ENCODE results near the gene KCTD6.

KCTD6 gene

DNA sequence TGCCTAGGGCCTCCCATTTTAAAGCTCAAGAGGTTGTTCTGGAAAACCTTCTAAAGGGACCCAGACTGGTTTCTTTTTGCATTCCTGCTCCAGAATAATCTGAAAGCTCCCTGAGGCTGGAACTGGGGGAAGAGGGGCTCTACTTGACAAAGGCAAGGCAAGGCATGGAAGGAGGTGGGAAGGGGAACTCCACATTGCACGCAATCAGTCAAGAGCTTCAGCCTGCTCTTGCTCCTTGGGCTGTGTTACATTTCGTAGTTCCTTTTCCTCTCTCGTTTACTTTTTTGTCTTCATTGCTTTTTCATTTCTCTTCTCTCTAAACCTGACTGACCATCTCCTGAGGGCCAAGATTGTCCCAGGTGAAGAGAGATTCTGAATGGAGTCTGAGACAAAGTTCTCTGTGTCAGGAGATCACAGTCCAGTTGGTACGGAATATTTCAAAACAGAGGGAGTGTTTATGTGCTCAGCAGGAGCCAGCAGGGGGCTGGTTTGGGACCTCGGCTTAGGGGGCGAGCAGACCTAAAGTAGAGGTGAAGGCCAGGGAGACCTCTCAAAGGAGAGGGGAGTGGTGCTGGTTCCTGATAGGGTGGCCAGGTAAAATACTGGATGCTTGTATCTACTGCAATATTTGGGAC, 6.0 kb upstream of the KCTD6 start:
- no peak for ATAC-seq
- DNase-seq, result no peak

DNA sequence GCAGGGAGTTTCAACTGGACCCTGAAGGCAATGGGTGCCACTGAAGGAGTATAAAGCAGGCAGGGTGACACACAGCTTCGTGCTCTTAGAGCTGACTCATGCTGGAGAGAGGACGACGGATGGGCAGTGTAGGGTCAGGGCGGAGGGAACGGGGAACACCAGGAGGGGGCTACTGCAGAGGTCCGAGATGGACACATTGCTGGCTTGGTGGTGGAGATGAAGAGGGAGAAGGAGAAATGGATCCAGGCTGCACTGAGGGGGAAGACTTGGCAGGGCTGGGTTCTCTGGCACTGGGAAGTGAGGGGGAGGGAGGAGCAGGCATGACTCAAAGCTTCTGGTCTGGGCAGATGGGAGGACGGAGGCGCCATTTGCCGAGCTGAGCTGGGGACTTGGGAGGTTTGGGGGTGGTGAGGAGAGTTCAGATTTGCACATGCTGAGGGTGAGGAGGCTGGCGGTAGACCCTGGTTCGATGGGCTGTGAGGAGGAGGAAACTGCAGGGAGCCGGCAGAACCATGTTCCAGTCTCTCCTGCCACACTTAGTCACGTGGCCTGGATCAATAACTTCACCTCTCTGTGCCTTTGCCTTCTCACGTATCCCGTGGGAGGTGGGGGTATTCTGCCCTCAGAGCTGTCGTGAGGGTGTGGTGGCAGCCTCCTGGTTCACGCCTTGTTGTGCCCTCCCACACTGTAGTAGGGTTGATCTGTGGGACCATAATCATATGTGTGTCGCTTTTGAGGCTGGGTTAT, 4.6 kb upstream of the KCTD6 start:
- ATAC-seq, result no peak
- no peak for DNase-seq

DNA sequence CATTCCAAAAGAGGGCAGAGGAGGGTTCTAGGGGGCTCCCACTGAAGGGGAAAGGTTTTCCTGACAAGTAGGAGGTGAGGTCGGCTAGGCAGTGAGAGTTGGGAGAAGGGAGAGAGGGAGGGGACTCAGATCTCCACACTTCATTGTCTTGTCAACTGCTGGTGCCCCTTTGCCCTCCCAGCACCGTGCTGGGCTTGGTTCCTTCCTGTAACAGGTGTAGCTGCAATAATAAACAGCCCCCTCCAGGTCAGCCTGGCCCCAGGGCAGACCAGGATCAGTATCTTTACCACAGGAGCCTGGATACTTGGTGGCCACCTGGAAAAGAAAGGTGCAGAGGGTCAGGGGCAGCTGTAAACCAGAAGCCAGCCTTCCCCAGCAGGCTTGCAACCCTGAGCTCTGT, 2.9 kb upstream of the KCTD6 start:
- no peak for DNase-seq
- no peak for ATAC-seq

DNA sequence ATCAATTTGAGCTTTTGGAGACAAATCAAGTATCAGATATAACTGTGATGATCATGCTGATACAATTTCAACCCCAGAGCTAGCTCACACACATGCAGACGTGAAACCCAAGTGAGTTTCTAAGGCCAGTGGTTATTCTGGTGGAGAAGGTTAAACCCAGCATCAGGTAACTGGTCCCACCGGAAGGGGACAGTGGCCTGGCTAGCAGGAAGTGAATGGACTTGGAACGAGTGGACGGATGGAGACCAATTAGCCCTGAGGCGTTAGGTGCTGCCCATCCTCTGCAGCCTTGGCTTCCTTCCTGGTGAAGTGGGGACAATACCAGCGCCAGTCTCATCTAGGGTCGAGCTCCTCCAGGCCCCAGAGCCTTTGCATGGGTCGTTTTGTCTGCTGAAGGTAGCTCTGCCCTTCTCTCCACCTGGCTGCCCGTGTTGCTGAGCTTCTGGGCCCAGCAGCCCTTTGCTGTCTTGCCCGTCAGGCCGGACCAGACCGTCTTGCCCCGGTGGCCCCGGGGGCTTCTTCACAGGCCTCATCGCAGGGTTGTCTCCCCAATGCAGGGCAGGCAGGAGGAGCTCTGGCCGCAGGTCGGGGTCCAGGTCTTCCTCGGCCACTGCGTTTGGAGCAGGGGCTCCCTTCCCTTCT, 915 bp upstream of the KCTD6 start:
- DNase-seq (peak; percentile 11), ATAC-seq (no peak)

DNA sequence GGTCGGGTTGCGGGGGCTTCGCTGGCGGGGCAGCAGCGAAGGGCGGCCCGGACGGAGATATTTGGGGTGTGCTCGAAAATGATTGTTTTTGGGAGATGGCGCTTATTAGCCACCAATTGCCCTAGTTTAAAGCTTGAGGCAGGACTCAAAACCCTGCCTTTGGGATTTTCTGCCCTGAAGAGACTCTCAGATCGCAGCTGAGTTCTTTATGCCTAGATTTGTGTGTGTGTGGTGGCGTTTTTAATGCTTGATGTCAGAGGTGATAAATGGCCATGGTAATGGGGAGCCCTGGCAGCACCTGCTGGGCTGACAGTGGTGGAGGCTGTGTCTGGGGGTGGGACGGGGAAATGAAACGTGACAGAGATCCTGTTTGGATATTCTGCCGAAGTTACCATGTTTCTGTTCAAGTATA, 604 bp downstream of the KCTD6 start:
- DNase-seq (peak; percentile 27), ATAC-seq (no peak)

DNA sequence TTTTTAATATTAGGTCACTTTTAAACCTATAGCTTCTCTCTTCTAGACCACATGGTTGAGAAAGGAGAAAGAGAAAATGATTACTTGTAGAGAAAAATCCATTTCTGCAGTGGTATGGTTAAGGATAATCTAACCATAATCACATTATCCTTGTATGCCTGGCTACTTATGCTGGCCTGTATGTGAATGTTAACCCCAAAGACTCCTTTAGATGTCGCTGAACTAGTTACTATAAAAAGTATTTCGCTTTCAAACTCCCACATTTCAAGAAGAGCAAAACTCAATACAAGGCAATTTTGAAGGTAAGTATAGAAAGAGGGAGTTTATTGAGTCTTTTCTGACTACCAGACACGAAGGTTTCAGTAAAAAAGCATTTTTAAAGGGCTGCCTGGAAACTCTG, 2.2 kb downstream of the KCTD6 start:
- no peak for ATAC-seq

DNA sequence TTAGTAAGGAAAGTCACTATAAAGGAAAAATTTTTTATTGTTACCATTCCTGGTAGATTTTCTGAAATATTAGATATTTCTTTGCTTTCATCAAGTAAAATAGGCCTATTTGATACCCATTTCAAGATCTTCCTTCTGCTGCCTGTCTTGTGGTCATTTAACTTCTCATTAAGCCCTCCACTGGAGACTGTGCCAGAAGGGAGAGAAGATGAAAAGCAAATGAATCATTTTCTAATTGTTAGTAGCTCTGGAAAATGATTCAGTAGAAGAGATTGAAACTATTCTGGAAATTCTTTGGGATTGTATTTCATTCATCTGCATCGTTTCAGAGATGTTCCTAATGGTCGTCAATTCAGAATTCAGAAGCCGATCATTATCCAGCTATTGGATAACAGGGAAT, 3.2 kb downstream of the KCTD6 start:
- DNase-seq (no peak), ATAC-seq (no peak)

More for the DNA sequence above, 2.2 kb downstream of the KCTD6 start:
- DNase-seq, result no peak

DNA sequence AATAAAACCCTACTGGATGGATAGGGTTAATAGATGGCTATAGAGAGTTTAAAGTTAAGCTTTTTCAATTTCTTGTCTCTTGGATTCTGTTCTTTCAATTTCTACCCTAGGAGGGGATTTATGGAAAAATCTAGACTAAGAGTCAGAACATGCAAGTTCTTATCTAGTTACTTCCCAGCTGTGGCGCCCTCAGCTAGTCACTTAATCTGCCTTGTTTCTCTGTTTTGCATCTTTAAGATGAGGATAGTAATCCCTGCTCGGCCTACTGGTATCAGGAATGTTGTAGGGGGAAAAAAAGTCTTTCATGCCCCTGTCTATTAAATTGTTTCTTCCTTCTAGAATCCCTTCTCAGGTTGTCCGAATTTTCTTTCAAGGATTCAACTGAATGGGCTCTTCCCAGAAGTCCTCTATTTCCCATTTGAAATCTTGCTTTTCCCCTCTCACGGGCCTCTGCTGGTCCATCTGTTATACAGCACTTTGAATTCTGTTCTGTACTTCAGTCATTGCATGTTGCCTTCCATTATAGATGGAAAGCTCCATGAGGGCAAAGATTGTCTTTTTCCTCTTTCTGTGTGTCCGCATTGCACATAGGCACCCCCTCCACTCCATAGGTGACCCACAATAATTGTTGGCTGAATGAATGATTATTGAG, 4.4 kb downstream of the KCTD6 start:
- DNase-seq (no peak), ATAC-seq (no peak)

DNA sequence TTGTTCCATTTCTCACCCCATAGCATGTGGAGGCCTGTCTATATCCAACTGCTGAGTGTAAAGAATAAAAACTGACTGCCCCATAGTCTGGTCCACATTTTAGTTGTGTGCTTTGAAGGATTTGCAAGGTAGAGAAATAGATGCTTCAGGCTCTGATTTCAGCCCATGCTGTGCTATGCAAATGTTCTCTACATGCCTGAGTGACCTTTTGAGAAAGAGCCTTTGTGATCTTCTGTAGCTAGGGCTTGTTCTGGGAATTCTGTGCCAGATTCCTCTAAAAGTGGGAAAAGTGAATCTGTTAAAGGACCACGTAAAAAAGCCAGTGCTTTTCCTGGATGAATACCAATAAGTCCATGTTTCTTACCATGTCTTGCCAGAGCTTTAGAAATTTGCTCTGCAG, 5.2 kb downstream of the KCTD6 start:
- DNase-seq (no peak), ATAC-seq (no peak)

DNA sequence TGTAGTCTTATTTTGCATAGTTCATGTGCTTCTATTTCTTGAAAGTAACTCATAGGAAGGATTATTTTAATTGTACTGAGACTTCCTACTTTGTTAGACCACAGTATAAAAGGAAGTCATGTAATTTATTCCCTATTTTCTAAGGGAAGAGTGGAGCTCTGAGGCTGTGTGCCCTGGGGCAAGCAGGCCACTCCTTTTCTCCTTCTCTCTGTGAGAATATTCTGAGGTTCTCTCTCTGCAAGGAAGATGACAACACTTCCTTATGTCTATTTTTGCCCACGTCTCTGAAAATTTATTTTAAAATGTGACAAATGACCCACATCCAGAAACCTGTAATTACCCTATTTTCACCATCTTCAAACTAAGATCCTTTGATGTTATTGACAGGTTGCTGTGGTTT, 11.0 kb downstream of the KCTD6 start:
- ATAC-seq (no peak), DNase-seq (no peak)

DNA sequence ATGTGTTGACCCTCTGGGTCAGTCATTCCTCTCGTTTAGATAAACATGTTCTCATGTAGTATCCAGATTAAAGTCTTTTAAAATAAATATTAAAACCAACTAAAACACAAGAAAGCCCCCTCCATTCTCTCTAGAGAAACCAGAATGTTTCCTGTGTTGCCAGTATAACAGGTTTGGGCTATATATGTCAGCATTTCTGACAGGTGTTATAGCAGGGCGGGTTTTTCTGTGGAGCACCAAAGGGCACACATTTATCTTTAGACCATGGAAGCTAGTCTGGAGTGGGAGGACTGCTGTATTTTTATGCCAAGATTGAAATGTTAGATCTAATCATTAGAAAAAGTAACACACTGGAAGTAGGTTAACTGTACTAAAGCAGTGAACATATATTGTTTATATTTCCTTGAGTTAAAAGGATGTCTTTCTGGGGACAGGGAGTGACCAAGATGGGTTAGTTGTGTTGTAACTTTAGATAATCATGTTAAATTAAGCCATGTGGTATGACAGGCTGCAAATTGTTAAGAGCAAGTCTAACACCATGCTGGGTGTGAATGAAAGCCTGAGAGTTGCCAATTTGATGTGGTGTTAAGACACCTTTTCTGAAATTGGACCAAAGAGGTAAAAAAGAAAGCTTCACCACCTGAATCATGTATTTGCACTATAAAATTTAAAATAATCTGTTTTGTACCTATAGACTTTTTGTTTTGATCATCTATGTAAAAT, 15.6 kb downstream of the KCTD6 start:
- ATAC-seq, result no peak
- DNase-seq, result no peak

DNA sequence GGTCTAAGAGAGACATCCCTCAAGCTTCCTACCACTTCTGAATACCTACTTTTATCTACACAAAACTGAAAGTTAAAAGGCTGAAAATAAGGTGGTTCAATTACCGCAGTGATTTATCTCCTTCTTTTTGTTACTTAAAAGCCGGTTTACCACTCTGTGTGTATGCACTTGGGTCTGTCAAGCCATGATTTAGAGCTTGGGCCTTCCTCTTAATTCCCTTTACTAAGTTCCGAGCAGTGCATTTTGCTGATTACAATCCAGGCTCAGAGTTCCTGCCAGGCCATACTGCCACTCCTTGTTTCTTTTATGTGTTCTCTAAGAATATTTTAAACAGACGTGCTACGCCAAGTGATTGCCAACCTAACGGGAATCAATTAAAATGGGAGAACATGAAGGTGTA, 16.5 kb downstream of the KCTD6 start:
- no peak for ATAC-seq
- no peak for DNase-seq

DNA sequence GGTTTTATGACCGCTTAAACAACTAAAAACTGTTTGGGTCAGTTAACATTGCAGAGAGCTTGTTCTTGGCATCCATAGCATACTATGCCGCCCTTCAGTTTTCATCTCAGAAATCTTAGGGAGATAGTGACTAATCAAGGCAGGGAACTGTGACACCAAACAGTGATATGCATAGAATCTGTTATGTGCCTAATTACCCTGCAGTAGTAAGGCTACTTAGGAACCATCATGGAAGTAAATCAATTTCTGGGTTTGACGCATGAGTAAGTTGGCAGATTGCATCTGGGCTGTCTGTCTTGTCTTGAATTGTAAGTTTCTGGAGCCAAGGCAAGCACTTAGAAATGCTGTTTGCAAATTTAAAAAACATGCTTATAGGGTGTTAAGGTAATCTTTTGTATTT, 22.5 kb downstream of the KCTD6 start:
- no peak for DNase-seq

DNA sequence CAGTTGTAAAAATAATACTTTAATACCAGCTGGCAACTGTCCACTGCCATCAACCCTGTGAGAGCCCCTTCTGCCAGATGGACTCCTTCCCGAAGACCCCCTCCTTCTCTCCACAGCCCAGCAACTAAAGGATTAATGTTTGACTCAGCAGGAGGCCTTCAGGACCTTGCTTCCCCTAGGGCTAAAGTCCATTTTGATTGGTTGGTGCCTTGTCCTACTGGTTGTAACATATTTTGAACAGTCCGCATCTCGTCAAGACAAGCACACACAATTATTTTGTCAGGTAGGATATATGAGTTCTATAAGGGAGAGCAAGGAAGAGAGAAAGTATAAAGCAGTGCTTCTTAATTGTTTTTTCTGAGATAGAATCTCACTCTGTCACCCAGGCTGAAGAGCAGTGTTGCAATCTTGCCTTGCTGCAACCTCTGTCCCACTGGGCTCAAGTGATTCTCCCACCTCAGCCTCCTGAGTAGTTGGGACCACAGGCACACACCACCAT, 26.4 kb downstream of the KCTD6 start:
- no peak for ATAC-seq
- no peak for DNase-seq

More for the DNA sequence above, 22.5 kb downstream of the KCTD6 start:
- no peak for ATAC-seq

DNA sequence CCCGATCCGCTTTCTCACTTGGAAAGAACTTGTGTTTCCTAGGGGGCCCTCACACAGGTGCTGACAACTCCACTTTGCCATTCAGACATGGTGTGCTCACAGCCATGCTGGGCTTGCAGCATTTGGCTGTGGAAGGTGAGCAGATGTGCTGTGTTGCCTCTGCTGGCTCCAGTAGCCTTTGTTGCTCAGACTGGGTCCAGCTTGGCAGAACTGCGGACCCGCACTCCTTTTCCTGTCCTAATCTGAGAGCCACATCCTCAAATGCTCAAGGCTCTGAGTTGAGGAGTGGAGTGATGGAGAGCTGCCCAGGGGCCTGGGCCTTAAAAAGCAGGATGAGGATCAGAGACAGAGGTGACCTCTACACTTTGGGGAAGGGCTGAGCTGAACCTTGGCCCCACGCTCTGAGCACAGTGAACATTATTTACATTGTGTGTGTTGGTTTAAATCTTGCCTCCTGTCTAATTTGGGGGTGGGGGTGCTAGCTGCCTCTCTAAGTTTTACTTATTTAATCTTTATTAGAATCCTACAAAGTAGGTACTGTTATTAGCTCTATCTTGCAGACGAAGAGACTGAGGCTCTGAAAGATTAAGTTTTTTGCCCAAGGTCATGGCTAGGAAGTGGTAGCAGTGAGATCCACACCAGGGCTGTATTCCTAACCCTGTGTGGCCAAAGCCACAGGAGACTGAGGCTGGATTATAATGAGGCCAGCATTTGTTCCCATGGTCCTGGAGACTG, 27.9 kb downstream of the KCTD6 start:
- DNase-seq, result no peak
- ATAC-seq, result no peak

DNA sequence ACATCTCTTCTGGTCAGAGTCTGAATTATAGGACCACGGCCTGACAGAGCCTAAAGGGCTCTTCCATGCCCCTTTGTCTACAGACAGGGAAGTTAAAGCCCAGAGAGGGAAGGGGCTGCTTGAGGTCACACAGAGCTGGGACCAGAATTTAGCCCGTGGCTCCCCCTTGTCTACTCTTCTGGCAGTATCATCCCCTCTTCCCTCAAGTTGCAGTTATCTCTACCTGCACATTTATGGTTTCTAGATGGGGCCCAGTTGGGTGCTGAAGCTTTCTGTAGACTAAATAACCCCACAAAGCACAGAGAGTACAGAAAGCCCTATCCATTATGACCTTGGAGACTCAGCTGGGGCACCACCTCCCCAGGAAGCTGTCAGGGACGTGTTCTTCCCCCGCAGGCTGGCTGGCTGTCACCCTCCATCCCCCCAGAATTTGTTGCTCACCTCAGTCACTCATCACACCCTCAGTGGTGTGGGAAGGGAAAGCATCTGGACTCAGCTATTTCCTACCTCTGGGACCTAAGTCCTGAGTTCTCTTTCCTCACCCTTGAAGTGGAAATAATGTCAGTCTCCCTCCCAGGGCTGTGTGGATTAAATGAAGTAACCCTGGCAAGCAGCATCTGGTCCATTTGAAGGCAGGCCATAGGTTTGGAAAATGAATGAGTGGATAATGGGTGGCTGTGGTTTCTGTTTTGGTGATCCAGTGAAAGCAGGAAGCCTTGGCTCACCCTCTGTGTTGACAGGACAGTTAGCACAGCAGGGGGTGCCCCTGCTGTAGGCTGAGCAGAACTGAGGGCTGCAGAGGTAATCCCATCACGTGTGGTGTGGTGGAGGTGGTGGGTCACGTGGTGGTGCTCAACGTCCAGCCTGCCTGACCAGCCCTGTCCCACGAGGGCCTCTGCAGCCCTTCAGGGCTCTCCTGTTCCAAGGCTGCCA, 28.8 kb downstream of the KCTD6 start:
- ATAC-seq, result peak; percentile 43
- DNase-seq, result no peak

DNA sequence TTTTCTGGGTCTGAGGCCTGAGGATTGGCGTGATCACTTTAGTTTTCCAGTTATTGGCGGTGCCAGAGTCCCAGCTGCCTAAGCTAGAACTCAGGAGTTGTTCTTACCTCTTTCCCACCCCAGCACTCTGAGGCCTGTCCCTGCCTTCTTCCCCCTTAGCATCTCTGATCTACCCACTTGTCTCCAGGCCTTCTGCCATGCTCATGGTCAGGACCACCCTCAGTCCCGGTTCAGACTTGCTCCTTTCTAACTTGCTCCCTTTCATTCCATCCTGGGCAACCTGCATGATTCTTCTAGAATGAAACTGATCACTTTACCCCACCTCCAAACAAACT, 29.4 kb downstream of the KCTD6 start:
- DNase-seq, result no peak
- ATAC-seq, result no peak

DNA sequence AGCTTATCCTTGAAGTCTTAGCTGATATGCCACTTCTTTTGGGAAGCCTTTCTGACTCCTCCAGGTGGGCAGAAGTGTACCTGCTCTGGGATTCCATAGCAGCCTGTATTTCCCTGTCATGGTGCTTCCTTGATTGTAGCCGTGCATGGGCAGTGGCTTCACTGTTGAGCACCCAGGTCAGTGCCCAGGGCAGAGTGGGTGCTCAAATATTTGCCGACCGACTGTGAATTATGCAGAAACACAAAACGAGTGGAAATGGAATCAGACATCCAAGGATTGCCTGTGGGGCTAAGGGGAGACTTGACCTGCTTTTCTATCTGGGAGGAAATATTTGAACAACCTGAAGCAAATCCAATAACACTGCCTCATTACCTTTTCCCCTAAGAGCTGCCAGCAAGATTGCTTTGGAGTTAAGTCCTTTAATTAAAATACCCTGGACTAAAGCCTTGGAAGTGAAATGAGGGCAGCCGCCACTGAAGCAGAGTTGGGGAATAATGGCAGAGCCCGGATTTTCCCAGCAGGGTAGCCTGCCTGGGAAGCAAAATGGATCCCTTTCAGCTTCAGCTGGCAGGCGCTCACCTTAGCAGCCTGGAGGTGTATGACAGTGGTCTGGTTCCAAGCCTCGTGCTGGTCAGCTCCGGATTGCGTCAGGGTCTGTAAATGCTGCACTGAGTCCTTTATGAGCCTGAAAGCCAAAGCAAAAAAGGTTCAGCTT, 30.2 kb downstream of the KCTD6 start:
- DNase-seq (no peak), ATAC-seq (no peak)

DNA sequence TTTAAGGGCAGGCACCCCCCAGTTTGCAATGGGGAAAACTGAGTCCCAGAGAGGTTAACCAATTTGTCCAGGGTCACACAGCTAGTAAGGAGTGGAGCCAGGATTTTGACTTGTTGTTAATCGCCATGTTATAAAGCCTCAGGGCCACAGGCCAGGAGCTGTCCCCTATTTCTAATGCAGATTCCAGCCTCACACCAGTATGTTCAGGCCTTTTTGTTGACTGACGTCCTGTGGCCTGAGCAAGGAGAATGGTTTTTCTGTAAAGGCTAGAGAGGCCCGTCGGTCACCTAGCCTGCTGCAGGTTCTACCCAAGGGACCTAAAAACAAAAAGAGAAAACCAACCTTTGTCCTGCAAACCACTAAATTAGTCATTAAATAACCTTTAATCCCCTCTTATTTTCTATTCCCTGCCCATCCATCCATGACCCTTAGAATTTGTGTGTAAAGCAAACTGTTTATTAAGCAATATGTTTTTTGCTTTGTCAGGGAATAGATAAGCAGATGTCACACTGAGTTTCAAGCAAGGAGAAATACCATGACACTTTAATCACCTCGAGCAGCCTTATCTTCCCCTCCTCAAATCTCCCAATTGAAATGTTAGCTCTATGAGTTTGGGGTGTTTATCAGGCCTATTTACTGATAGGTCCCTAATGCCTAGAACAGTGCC, 31.0 kb downstream of the KCTD6 start:
- no peak for ATAC-seq
- DNase-seq, result no peak
